ENCODE results near the gene KLHL20.

DNA sequence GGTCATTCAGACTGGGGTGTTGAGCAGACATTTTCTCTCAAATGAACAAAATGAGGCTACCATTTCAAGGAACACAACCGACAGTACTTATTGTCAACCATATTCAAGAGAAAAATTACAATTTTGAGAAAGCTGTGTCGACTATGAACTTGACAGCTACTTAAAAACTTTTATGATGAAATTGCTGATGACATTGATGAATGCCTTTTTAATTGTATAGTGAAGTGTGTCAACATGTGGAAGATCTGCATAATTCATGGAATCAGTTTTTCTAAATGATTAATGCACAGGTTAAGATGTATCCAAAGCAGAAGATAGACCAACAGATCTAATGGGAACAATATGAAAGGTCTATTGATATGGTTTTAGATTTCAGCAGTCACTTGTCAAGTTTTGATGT is 75.1 kb downstream of the KLHL20 start:
- TF ChIP-seq, protein P1, sequence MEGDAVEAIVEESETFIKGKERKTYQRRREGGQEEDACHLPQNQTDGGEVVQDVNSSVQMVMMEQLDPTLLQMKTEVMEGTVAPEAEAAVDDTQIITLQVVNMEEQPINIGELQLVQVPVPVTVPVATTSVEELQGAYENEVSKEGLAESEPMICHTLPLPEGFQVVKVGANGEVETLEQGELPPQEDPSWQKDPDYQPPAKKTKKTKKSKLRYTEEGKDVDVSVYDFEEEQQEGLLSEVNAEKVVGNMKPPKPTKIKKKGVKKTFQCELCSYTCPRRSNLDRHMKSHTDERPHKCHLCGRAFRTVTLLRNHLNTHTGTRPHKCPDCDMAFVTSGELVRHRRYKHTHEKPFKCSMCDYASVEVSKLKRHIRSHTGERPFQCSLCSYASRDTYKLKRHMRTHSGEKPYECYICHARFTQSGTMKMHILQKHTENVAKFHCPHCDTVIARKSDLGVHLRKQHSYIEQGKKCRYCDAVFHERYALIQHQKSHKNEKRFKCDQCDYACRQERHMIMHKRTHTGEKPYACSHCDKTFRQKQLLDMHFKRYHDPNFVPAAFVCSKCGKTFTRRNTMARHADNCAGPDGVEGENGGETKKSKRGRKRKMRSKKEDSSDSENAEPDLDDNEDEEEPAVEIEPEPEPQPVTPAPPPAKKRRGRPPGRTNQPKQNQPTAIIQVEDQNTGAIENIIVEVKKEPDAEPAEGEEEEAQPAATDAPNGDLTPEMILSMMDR (IDR thresholded peaks at IDR 0.05), result no peak
- TF ChIP-seq POLR2AphosphoS5 (IDR thresholded peaks at IDR 0.05; ENCODE audit: low read depth, low read length), result no peak
- no peak for TF ChIP-seq SIN3A (IDR thresholded peaks at IDR 0.05; ENCODE audit: borderline replicate concordance, insufficient read depth, low read depth, low read length)
